ENCODE measurements around the gene LRRC3. TPM values are rescaled to one million over a fixed set of nuclear protein-coding genes. Genes with fewer than 3 reads are reported as not detected.
"Not testable (repeated sequence)": the region's sequence is repeated elsewhere in the genome, so short reads cannot be mapped to it uniquely, and the experiment has no call there.

Gene LRRC3
- total RNA-seq, 1 donor from 2014 or later = 2.5 TPM

DNA sequence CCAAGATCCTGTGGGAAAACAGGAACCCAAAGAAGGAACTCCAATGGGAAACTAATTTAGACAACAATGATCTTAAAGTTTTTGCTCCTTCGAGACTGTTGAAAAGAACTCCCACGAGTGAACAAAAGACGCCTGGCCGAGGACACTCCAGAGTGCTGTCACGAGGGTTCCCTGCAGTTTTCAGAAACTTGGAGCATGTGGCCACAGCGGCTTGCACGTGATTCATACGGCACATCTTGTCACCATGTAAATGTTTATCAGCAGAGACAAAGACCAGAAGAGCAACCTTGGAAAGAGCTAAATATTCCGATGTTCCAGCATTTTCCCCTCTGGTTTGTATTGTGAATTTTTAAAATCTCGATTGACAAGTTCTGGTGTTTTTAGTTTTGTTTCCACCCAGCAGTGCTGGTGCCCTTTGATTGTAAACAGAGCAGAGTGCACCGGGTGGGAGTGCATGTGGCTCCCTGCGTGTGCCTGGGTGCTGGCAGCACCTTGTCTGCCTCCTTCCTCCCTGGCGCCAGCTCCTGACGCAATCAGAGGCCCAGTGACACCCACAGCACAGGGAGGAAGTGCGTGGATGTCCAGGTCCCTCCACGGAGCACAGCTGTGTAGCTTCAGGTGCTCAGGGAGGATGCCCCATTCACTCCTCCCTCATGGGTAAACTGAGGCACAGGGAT is 23.0 kb downstream of the LRRC3 start:
- no peaks in the 10 kb centered on the region for H3K79me2 ChIP-seq (ENCODE audit: low read depth)
- no peaks in the 10 kb centered on the region for H4K20me1 ChIP-seq (ENCODE audit: low read depth)
- H3K36me3 ChIP-seq = no peaks in the 10 kb centered on the region
- H3K4me1 ChIP-seq = no peaks in the 10 kb centered on the region
- DNase-seq (ENCODE audit: low spot score) = no peak
- peaks cover 3% of the 10 kb centered on the region for H3K9me3 Mint-ChIP-seq
- H3K4me3 ChIP-seq = no peak overlapping the region
- TF ChIP-seq, protein P1, sequence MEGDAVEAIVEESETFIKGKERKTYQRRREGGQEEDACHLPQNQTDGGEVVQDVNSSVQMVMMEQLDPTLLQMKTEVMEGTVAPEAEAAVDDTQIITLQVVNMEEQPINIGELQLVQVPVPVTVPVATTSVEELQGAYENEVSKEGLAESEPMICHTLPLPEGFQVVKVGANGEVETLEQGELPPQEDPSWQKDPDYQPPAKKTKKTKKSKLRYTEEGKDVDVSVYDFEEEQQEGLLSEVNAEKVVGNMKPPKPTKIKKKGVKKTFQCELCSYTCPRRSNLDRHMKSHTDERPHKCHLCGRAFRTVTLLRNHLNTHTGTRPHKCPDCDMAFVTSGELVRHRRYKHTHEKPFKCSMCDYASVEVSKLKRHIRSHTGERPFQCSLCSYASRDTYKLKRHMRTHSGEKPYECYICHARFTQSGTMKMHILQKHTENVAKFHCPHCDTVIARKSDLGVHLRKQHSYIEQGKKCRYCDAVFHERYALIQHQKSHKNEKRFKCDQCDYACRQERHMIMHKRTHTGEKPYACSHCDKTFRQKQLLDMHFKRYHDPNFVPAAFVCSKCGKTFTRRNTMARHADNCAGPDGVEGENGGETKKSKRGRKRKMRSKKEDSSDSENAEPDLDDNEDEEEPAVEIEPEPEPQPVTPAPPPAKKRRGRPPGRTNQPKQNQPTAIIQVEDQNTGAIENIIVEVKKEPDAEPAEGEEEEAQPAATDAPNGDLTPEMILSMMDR (IDR thresholded peaks at IDR 0.05) = no peak
- no peak for TF ChIP-seq EZH2 (IDR thresholded peaks at IDR 0.05)
- TF ChIP-seq EZH2phosphoT487 (IDR thresholded peaks at IDR 0.05) = no peak
- H3K4me3 Mint-ChIP-seq = peak overlapping the region; percentile 41
- no peak overlapping the region for H3K27ac Mint-ChIP-seq
- H3K36me3 Mint-ChIP-seq = no peaks in the 10 kb centered on the region
- no peak overlapping the region for H2AFZ ChIP-seq (replicated peaks)
- peaks cover 5% of the 10 kb centered on the region for H3K27me3 Mint-ChIP-seq (ENCODE audit: insufficient read depth, low read depth)
- no peaks in the 10 kb centered on the region for H3K4me1 Mint-ChIP-seq
- H3K9ac ChIP-seq = no peak overlapping the region
- H3F3A ChIP-seq (ENCODE audit: low read depth) = no peaks in the 10 kb centered on the region
- H3K9me3 ChIP-seq (ENCODE audit: low read depth) = no peaks in the 10 kb centered on the region
- H3K27me3 ChIP-seq = no peaks in the 10 kb centered on the region
- no peak overlapping the region for H3K4me2 ChIP-seq
- no peak overlapping the region for H3K27ac ChIP-seq

DNA sequence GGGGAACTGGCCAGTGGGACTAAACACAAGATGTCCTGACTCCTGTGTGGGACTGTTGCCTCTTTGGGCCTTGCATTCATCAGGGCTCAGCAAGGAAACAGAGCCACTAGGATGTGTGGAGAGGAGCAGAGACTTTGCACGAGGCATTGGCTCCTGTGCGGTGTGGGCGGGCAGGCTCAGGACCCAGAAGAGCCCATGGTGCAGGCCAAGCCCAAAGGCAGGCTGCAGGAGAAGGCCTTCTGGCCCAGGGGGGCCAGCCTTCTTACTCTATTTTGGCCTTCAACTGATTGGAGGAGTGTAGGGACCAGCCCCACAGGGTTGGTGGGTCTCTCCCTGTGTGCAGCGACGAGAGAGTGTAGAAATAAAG is 23.5 kb downstream of the LRRC3 start:
- TF ChIP-seq EZH2phosphoT487 (IDR thresholded peaks at IDR 0.05) (no peak), EZH2 (IDR thresholded peaks at IDR 0.05) (no peak)
- TF ChIP-seq, protein P1 (IDR thresholded peaks at IDR 0.05) = no peak
- no peak overlapping the region for H2AFZ ChIP-seq (replicated peaks)
- no peaks in the 10 kb centered on the region for H3K4me1 ChIP-seq
- DNase-seq (ENCODE audit: low spot score) = no peak
- peaks cover 6% of the 10 kb centered on the region for H3K27me3 Mint-ChIP-seq (ENCODE audit: insufficient read depth, low read depth)
- H3K79me2 ChIP-seq (ENCODE audit: low read depth) = no peaks in the 10 kb centered on the region
- no peak overlapping the region for H3K9ac ChIP-seq
- H3K9me3 ChIP-seq (ENCODE audit: low read depth) = no peaks in the 10 kb centered on the region
- no peak overlapping the region for H3K27ac ChIP-seq
- no peaks in the 10 kb centered on the region for H3K36me3 Mint-ChIP-seq
- H3K4me1 Mint-ChIP-seq = no peaks in the 10 kb centered on the region
- peaks cover 3% of the 10 kb centered on the region for H3K9me3 Mint-ChIP-seq
- no peak overlapping the region for H3K4me3 ChIP-seq
- H3K36me3 ChIP-seq = no peaks in the 10 kb centered on the region
- no peak overlapping the region for H3K27ac Mint-ChIP-seq
- no peaks in the 10 kb centered on the region for H4K20me1 ChIP-seq (ENCODE audit: low read depth)
- no peaks in the 10 kb centered on the region for H3K27me3 ChIP-seq
- H3K4me3 Mint-ChIP-seq = no peak overlapping the region
- H3F3A ChIP-seq (ENCODE audit: low read depth) = no peaks in the 10 kb centered on the region
- no peak overlapping the region for H3K4me2 ChIP-seq

- H3K4me3 ChIP-seq; H3K27ac Mint-ChIP-seq; DNase-seq (ENCODE audit: low spot score); H3K4me1 ChIP-seq; H3K27me3 ChIP-seq; H3K27ac ChIP-seq; H2AFZ ChIP-seq (replicated peaks); H3K36me3 Mint-ChIP-seq; H3F3A ChIP-seq (ENCODE audit: low read depth); H3K9ac ChIP-seq; H4K20me1 ChIP-seq (ENCODE audit: low read depth); H3K9me3 Mint-ChIP-seq; H3K4me3 Mint-ChIP-seq; H3K27me3 Mint-ChIP-seq (ENCODE audit: insufficient read depth, low read depth); H3K79me2 ChIP-seq (ENCODE audit: low read depth); H3K4me1 Mint-ChIP-seq; H3K36me3 ChIP-seq; H3K9me3 ChIP-seq (ENCODE audit: low read depth); H3K4me2 ChIP-seq: not testable (repeated sequence)
- TF ChIP-seq, protein P1 (IDR thresholded peaks at IDR 0.05) = peak; percentile 71
These were observed 24.4 kb downstream of the LRRC3 start for GRCh38 chr21:44479556-44480199.

All from neural progenitor cell (in vitro differentiated cells).